ENCODE measurements around the gene BGLAP.

BGLAP gene

DNA sequence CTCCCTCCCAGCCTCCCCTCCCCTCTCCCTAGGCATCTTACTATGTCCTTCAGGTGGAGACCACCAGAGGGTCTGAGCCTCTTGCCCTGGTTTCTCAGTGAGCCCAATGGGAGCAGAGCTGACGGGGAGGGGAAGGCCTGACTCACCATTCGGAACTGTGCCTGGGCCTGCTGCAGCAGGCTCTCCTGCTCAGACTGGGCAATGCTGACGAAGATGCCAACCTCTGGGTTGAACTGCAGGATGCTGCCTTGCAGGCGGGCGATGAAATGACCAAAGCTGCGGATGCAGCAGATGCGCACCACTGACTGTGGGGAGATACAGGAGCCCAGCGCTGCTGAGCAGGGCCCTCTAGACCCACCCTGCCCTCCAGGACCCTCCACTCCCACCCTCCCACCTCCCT is 16.9 kb downstream of the BGLAP start:
- no peak for TF ChIP-seq CTCF (IDR thresholded peaks at IDR 0.05; ENCODE audit: extremely low read depth, missing control alignments)
- no peak for DNase-seq (ENCODE audit: low spot score)

DNA sequence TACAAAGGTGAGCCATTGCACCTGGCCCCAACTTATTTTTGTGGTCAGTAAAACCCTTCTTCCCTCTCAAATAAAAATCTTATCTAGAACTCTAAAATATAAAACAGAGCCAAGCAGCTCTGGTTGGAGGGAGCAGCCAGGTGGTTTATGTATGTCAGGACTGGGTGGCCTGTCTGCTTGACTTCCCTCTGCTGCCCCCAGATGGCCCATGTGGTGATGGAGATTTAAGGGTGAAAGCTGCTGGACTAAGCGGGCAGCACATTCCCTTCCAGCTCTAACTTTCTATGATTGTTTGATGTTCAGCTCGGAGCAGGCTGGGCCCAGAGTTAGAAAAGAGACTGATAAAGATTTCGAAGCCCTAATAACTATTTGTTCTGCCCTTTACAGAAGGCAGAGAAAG is 17.8 kb downstream of the BGLAP start:
- DNase-seq (ENCODE audit: low spot score) = no peak
- no peak for TF ChIP-seq CTCF (IDR thresholded peaks at IDR 0.05; ENCODE audit: extremely low read depth, missing control alignments)

DNA sequence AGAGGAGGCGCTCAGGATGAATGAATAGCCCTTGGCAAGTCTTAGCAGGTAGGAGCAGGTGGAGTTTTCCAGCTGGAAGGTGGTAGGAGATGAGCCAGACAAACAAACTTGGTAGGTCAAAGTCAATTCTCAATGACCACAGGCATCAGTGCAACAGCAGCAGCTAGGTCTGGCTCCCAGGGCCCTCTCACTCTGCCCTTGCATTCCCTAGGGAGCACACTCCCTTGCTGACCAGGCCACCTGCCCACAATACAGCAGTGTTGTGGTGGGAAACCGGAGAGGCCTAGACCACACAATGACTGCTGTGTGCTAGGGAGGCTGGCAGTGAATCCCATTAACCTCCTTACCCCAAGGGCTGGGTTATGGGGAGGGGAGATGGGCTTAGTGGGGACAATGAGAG is 18.9 kb downstream of the BGLAP start:
- no peak for TF ChIP-seq CTCF (IDR thresholded peaks at IDR 0.05; ENCODE audit: extremely low read depth, missing control alignments)
- no peak for DNase-seq (ENCODE audit: low spot score)

DNA sequence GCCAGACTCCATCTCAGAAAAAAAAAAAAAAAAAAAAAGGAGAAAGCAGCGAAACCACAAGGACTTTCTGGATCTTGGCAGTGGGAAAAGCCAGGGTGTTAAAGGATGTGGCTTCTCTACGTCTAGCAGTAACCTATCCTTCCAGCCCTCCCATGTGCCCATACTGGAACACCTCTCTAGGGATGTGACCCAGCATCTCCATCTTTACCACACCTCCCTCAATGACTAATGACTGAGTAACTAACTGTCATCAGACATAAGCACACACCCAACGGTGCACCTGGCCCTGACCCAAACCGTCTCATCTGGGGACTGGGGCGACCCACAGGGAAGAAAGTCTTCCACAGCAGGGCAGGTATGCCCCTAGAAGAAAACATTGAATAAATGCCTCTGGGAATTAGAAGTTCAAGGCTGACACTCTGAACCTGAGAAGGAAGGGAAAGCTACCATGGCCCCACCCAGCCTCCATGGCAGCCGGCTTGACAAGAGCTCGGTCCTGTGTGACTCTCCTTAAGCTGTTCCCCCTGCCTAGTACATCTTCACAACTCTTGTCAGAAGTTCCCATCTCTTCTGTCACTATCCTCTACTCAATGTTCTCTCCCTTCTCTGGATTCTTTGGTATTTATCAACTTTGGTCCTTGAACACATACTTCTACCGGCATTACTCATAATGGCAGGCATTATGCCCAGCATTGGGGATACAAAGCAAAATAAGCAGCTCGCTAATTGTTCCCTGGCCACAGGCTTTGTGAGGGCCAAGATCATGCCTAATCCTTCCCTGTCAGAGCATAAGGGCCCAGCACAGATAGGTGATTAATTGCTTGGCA is 20.7 kb downstream of the BGLAP start:
- no peak for TF ChIP-seq CTCF (IDR thresholded peaks at IDR 0.05; ENCODE audit: extremely low read depth, missing control alignments)
- no peak for DNase-seq (ENCODE audit: low spot score)

DNA sequence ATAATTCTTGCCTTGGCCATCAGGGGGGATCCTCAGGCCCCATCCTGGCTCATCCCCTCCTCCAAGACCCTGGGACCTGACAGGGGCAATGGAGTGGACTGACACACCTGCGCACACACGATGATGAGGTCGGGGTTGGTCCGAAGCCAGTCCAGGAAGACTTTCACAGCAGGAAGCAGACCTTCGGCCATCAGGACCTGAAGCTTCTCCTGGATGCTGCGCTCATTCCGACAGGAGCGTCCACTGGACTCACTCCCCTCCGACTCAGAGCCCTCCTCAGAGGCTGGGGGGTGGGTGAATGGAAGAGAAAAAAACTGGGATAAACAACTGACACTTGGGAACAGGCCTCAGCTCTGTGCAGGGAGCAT is 21.3 kb downstream of the BGLAP start:
- DNase-seq (ENCODE audit: low spot score) = no peak
- no peak for TF ChIP-seq CTCF (IDR thresholded peaks at IDR 0.05; ENCODE audit: extremely low read depth, missing control alignments)

DNA sequence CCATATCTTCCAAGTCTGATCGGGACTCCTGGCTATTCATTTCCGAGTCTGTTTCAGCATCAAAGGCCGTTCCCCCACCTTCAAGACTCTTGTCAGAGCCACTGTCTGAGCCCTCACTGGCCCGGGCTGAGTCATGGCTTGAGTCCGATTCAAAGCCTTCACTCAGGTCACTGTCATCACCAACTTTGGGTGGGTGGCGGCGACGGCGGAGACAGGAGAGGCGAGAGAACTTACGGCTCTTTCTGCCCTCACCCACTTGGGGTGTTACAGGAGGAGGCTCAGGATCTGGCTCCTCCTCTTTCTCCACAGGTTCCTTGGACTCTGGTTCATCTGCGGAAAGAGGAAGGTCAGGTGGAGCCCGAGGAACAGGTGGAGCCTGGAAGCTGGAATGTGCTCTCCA is 24.1 kb downstream of the BGLAP start:
- no peak for TF ChIP-seq CTCF (IDR thresholded peaks at IDR 0.05; ENCODE audit: extremely low read depth, missing control alignments)
- no peak for DNase-seq (ENCODE audit: low spot score)

DNA sequence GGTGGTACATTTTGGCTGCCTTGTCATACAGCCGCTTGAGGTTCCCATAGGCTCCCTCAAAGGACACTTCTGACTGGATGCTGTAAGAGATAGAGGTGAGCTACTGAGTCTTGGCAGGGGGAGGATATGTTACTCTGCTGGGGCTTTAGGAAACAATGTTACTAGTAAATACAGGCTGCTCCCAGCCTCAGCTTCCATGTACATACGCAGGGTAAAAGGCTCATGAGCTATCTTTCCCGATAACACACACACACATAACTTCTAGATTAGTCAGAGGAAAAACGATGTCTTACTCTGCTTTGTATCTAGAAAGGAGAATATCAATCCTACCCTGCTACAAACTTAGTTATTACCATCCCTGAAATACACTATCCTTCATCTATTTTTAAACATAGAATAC is 26.4 kb downstream of the BGLAP start:
- no peak for TF ChIP-seq CTCF (IDR thresholded peaks at IDR 0.05; ENCODE audit: extremely low read depth, missing control alignments)
- no peak for DNase-seq (ENCODE audit: low spot score)
